HepG2 (cell line): Measurements from ENCODE around the gene TSGA10. TPM values are rescaled to one million over a fixed set of nuclear protein-coding genes. Genes with fewer than 3 reads are reported as not detected.

ENCODE experiments used
- ATAC-seq: fragments of 200-7000 bp; cut with Tn5 transposase; 3 replicates; pipeline ENCODE4 v1.9.1; 2020; ENCODE audit warnings: mild to moderate bottlenecking, moderate library complexity
- BruUV-seq: library from RNA; stranded (reverse); fragments of 400-500 nt; replicated peaks from 2 replicates; lab custom pipeline; 2021; lab: Mats Ljungman, UMichigan
- CTCF ChIA-PET: fragments of 300-600 bp; formaldehyde crosslinking; extraction: SDS; loops from one replicate; lab custom pipeline; 2021; ENCODE audit warnings: low total read pairs, inconsistent platforms, low intra/inter-chr PET ratio; lab: Yijun Ruan, JAX
- POLR2A ChIA-PET: fragments of 350-600 bp; sonication (Branson Sonifier 250); formaldehyde crosslinking; loops from one replicate; lab custom pipeline; 2020; ENCODE audit warnings: antibody characterized with exemption, inconsistent platforms; lab: Yijun Ruan, JAX
- DNase-seq: peaks from one replicate; pipeline ENCODE4 v3.0.0-alpha.2; 2015; ENCODE audit warnings: low spot score
- FAIRE-seq: peaks from 3 replicates; lab custom pipeline; 2011; peaks lifted over from hg19 to GRCh38; lab: Jason Lieb, UNC
- H2AFZ ChIP-seq: one replicate; pipeline ENCODE4 v1.6.1; 2011; ENCODE audit warnings: low read length, inconsistent platforms
- H3K27ac ChIP-seq: fragments of 300-600 bp; 3 replicates; pipeline ENCODE4 v1.8.0; 2011; ENCODE audit warnings: mixed run types, mild to moderate bottlenecking, mixed read lengths, low read length, inconsistent platforms; ENCODE audit not compliant: insufficient read depth; ENCODE audit errors: extremely low read length
- H3K27me3 ChIP-seq, 2 experiments: fragments of 200-600 bp in 1 of 2; 2 replicates in 1 of 2; 3 replicates in 1 of 2; pipeline versions ENCODE4 v1.6.0 to v1.8.0; 2011; ENCODE audit warnings: low read length in 2 of 2, mild to moderate bottlenecking in 2 of 2, moderate library complexity in 2 of 2, inconsistent platforms in 1 of 2; ENCODE audit not compliant: insufficient read depth in 2 of 2, control insufficient read depth in 1 of 2
- H3K36me3 ChIP-seq, 2 experiments: fragments of 200-600 bp in 1 of 2; replicated peaks in 1 of 2; 2 replicates in 1 of 2; 3 replicates in 1 of 2; pipeline versions ENCODE4 v1.5.1 to v1.8.0; 2011; ENCODE audit warnings: low read length in 2 of 2, inconsistent platforms in 1 of 2; ENCODE audit not compliant: insufficient read depth in 2 of 2, control insufficient read depth in 1 of 2
- H3K4me1 ChIP-seq: 2 replicates; pipeline ENCODE4 v1.5.1; 2012; ENCODE audit warnings: low read length, inconsistent platforms; ENCODE audit not compliant: insufficient read depth
- H3K4me2 ChIP-seq: 2 replicates; pipeline ENCODE4 v1.6.0; 2011; ENCODE audit warnings: low read depth, low read length, inconsistent platforms
- H3K4me3 ChIP-seq, 3 experiments: fragments of 200-600 bp in 1 of 3; sonication (generic), shearing (Covaris generic) in 1 of 3; replicated peaks in 1 of 3; 2 replicates each; pipeline ENCODE4 v1.5.1; 2011 to 2016; ENCODE audit warnings: low read length in 3 of 3, inconsistent platforms in 2 of 3, low read depth in 2 of 3, mild to moderate bottlenecking in 2 of 3, control low read depth in 1 of 3, mixed read lengths in 1 of 3; ENCODE audit not compliant: insufficient read depth in 1 of 3
- H3K79me2 ChIP-seq: one replicate; pipeline ENCODE4 v1.6.1; 2011; ENCODE audit warnings: low read length, inconsistent platforms; ENCODE audit not compliant: insufficient read depth
- H3K9ac ChIP-seq: 2 replicates; pipeline ENCODE4 v1.6.0; 2011; ENCODE audit warnings: mild to moderate bottlenecking, low read depth, low read length, inconsistent platforms; ENCODE audit not compliant: insufficient read depth
- H3K9me3 ChIP-seq: 2 replicates; pipeline ENCODE4 v1.5.1; 2012; ENCODE audit warnings: mild to moderate bottlenecking, low read length
- H4K20me1 ChIP-seq: 2 replicates; pipeline ENCODE4 v1.6.0; 2011; ENCODE audit warnings: inconsistent platforms, mild to moderate bottlenecking, low read length, moderate library complexity; ENCODE audit not compliant: insufficient read depth
- CREM ChIP-seq, 2 experiments: sonication (generic) in 1 of 2; formaldehyde crosslinking in 1 of 2; IDR thresholded peaks; 2 replicates each; pipeline versions ENCODE4 v1.4.0 to v1.6.1; 2016 to 2020; ENCODE audit warnings: antibody characterized with exemption in 1 of 2, mild to moderate bottlenecking in 1 of 2, missing genetic modification reagents in 1 of 2
- HNF4G ChIP-seq, 2 experiments: sonication (generic) in 1 of 2; formaldehyde crosslinking in 1 of 2; IDR thresholded peaks; 2 replicates each; pipeline versions ENCODE4 v1.4.0 to v1.6.1; 2011 to 2020; ENCODE audit warnings: borderline replicate concordance in 2 of 2, low read depth in 2 of 2, mild to moderate bottlenecking in 2 of 2, low read length in 1 of 2, missing genetic modification reagents in 1 of 2, moderate library complexity in 1 of 2
- WGBS: methylation state at CpG from one replicate; pipeline ENCODE4 v1.1.6; 2017; ENCODE audit warnings: low lambda C conversion rate; 5-methylcytosine and 5-hydroxymethylcytosine counted together
- in situ Hi-C: cut with HindIII; loops from 2 replicates; pipeline ENCODE4 v1.10.0; 2017; ENCODE audit warnings: low pct_unique_long_range_greater_than_20kb; ENCODE audit not compliant: extremely low pct_ligation_motif_present
- intact Hi-C: fragments of 100-400 bp; cut with micrococcal nuclease; formaldehyde crosslinking; loops from one replicate; pipeline ENCODE4 v1.10.0; 2022; ENCODE audit not compliant: unreplicated experiment
- polyA plus RNA-seq, 8 experiments: library from polyadenylated mRNA; depleted of rRNA in 3 of 8; stranded (reverse) in 7 of 8; unstranded in 1 of 8; fragments of >200 nt; fragmentation: Illumina TruSeq in 4 of 8; extraction: Trizol in 4 of 8; gene quantifications; 2 replicates each; pipeline versions ENCODE4 v1.2.1 to v1.2.3, GENCODE V29; 2011 to 2016; ENCODE audit warnings: low read depth in 4 of 8, missing spikeins in 1 of 8, mixed read lengths in 1 of 8; ENCODE audit not compliant: insufficient read depth in 1 of 8
- total RNA-seq, 5 experiments: library from RNA; depleted of rRNA; stranded (reverse); fragments of >200 nt; fragmentation: Illumina TruSeq; extraction: Trizol; gene quantifications; 2 replicates each; pipeline ENCODE4 v1.2.3, GENCODE V29; 2016; ENCODE audit warnings: low read depth in 1 of 5
- TF ChIP-seq, protein P1 (sequence below): sonication (generic); formaldehyde crosslinking; IDR thresholded peaks from 2 replicates; pipeline ENCODE4 v1.4.0; 2020; ENCODE audit warnings: missing genetic modification reagents
- TF ChIP-seq, protein P2 (sequence below): sonication (generic); formaldehyde crosslinking; conservative IDR thresholded peaks from 2 replicates; pipeline ENCODE4 v1.4.0; 2020; ENCODE audit warnings: mild to moderate bottlenecking, missing genetic modification reagents, moderate library complexity

The TSGA10 gene
- total and polyA plus RNA-seq, 2 of the 13 experiments (the other 11 are each of a cell fraction or from before 2014, with no cell fraction given), result 4.7 to 13.1 TPM

DNA sequence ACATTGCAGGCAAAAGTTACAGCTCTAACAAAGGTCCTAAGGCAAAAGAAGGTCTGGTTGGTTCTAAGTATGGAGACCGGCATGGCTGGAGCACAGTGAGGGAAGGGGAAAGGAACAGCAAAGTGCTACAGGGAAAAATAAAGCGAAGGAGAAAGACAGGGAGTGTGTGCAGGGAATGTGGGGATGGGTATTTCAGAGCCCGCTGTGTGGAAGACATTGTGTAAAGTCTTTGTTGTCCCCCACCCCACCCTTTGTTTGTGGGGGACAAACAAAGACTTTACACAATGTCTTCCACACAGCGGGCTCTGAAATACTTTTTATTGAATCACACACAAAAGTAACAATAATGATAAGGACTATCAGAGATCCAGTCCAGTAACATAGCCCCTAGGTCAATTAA, 42.1 kb downstream of the TSGA10 start:
- peak overlapping the region; percentile 58 for H3K4me2 ChIP-seq
- intact Hi-C loops (no loop called here), in situ Hi-C loops (no loop called here)
- DNase-seq (no peak), ATAC-seq (peak; percentile 47; the same call in 2 of the 3 replicates), FAIRE-seq (no peak)
- no peak overlapping the region; a peak in 1 of 6 replicates for H3K4me3 ChIP-seq
- no peak overlapping the region for H3K9ac ChIP-seq
- no peaks in the 10 kb centered on the region for H3K27me3 ChIP-seq
- H4K20me1 ChIP-seq, result no peaks in the 10 kb centered on the region
- BruUV-seq, result no TSS peak
- no peak overlapping the region for H3K27ac ChIP-seq
- no peaks in the 10 kb centered on the region for H3K36me3 ChIP-seq
- TF ChIP-seq CREM (IDR thresholded peaks at IDR 0.05), result no peak
- no peak for TF ChIP-seq CREM (CRISPR knock-in tag; IDR thresholded peaks at IDR 0.05)
- TF ChIP-seq HNF4G (IDR thresholded peaks at IDR 0.05; ENCODE audit: borderline replicate concordance, low read depth, low read length), result 0 out of 2 replicates have a peak, but pooled peaks have one; percentile 10
- no peak for TF ChIP-seq HNF4G (CRISPR knock-in tag; IDR thresholded peaks at IDR 0.05; ENCODE audit: borderline replicate concordance, low read depth)
- TF ChIP-seq, protein P1, sequence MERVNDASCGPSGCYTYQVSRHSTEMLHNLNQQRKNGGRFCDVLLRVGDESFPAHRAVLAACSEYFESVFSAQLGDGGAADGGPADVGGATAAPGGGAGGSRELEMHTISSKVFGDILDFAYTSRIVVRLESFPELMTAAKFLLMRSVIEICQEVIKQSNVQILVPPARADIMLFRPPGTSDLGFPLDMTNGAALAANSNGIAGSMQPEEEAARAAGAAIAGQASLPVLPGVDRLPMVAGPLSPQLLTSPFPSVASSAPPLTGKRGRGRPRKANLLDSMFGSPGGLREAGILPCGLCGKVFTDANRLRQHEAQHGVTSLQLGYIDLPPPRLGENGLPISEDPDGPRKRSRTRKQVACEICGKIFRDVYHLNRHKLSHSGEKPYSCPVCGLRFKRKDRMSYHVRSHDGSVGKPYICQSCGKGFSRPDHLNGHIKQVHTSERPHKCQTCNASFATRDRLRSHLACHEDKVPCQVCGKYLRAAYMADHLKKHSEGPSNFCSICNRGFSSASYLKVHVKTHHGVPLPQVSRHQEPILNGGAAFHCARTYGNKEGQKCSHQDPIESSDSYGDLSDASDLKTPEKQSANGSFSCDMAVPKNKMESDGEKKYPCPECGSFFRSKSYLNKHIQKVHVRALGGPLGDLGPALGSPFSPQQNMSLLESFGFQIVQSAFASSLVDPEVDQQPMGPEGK (CRISPR knock-in tag), result no peak
- TF ChIP-seq, protein P2, sequence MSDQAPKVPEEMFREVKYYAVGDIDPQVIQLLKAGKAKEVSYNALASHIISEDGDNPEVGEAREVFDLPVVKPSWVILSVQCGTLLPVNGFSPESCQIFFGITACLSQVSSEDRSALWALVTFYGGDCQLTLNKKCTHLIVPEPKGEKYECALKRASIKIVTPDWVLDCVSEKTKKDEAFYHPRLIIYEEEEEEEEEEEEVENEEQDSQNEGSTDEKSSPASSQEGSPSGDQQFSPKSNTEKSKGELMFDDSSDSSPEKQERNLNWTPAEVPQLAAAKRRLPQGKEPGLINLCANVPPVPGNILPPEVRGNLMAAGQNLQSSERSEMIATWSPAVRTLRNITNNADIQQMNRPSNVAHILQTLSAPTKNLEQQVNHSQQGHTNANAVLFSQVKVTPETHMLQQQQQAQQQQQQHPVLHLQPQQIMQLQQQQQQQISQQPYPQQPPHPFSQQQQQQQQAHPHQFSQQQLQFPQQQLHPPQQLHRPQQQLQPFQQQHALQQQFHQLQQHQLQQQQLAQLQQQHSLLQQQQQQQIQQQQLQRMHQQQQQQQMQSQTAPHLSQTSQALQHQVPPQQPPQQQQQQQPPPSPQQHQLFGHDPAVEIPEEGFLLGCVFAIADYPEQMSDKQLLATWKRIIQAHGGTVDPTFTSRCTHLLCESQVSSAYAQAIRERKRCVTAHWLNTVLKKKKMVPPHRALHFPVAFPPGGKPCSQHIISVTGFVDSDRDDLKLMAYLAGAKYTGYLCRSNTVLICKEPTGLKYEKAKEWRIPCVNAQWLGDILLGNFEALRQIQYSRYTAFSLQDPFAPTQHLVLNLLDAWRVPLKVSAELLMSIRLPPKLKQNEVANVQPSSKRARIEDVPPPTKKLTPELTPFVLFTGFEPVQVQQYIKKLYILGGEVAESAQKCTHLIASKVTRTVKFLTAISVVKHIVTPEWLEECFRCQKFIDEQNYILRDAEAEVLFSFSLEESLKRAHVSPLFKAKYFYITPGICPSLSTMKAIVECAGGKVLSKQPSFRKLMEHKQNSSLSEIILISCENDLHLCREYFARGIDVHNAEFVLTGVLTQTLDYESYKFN, result peak; percentile 31; the same call in 1 of the 2 replicates
- 71% methylated on average over 4 of the region's 4 CpGs for WGBS
- no peaks in the 10 kb centered on the region for H3K79me2 ChIP-seq
- peak overlapping the region; percentile 55 for H2AFZ ChIP-seq
- H3K4me1 ChIP-seq, result peaks cover 9% of the 10 kb centered on the region
- H3K9me3 ChIP-seq, result no peaks in the 10 kb centered on the region
- CTCF ChIA-PET, result no interaction called here
- POLR2A ChIA-PET, result no interaction called here
